HG02571 (cell line): Measurements from ENCODE around the gene LRTM1.

ENCODE experiments used
- ATAC-seq: cut with Tn5 transposase; IDR thresholded peaks from one replicate; pipeline ENCODE4 v1.9.1; 2021; ENCODE audit warnings: mild to moderate bottlenecking, moderate library complexity; ENCODE audit not compliant: unreplicated experiment

Gene LRTM1

GRCh38 chr3:54897028-54897711 lies 30.7 kb downstream of the LRTM1 start:
- no peak for ATAC-seq

DNA sequence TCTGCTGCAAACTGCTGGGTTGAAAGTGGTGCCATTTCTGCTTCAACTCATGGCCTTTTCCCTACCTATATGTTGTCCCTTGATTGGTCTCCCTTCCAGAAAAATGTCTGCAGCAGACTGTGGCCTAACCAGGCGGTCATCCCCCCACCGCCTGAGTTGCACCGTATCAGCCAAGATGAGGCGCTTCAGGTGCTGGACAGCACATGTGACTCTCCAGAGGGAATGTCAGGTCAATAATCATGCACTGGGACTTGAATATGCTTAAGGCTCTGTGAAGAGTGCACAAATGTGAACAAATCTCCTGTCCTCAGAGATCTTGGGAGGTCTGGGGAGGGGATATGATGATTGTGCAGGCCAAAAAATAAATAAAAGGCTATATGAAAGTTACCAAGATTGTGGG lies 32.2 kb downstream of the LRTM1 start:
- no peak for ATAC-seq

GRCh38 chr3:54892168-54892567 lies 35.7 kb downstream of the LRTM1 start:
- no peak for ATAC-seq

DNA sequence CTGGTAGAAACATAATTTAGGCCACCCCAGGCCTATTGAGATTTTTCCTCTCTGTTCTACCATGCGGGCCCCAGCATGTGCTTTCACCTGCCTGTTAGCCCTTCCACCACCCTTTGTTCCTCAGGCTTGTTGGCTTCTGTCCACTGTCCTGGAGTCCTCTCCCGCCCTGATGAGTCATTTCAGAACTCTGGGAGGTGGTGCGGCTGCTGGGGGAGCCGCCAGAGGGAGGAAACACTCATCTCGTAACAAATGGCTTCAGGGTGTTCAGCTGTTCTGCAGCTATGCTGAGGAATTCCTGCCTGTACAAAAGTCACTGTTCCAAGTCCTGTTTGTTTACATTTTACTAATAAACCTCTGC lies 36.3 kb downstream of the LRTM1 start:
- no peak for ATAC-seq

DNA sequence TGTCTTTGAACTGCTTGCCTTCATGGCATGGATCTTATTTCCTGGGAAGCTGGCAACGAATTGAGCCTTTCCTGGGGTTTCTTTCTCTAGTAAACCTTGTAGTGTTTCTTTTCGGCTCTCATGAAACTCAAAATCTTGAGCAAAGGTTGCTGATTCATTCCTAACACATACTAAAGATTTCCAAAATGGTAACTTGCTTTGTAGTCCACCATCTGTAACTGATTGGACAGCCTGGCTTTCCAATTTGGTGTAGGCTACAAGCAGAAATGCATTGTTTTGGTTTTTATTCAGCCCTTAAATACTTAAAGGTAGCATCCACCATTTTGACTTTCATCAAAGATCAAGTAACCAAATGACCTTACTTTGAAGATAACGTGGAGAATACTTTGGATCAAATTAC lies 38.1 kb downstream of the LRTM1 start:
- ATAC-seq = no peak

- ATAC-seq = no peak
These were observed 39.0 kb downstream of the LRTM1 start for GRCh38 chr3:54888873-54889272.

- ATAC-seq = no peak
These were observed 39.7 kb downstream of the LRTM1 start for GRCh38 chr3:54888162-54888561.

GRCh38 chr3:54882129-54882833 lies 45.6 kb downstream of the LRTM1 start:
- ATAC-seq = no peak

DNA sequence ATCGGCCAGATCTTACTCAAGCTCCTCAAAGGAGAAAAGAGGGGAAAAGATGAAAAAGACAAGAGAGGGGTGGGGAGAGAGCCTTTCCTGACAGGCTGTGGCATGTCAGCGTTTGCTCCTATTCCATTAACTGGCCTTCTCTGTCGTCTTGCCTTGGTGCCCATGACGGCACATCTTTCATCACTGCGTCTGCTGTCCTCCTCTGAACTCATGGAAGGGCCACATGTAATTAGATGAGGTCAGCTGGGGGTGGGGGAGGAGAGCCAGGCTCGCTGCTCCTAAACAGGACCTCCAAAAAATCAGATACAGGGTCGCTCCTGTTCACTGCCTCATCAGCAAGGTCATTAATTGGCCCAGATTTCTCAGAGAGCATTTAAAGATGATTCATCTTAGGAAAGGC lies 49.7 kb downstream of the LRTM1 start:
- ATAC-seq = no peak

- ATAC-seq = no peak
These were observed 50.1 kb downstream of the LRTM1 start for GRCh38 chr3:54877730-54878129.

GRCh38 chr3:54876694-54877093 lies 51.2 kb downstream of the LRTM1 start:
- no peak for ATAC-seq

- ATAC-seq = no peak
These were observed 52.1 kb downstream of the LRTM1 start for GRCh38 chr3:54875596-54876268.

DNA sequence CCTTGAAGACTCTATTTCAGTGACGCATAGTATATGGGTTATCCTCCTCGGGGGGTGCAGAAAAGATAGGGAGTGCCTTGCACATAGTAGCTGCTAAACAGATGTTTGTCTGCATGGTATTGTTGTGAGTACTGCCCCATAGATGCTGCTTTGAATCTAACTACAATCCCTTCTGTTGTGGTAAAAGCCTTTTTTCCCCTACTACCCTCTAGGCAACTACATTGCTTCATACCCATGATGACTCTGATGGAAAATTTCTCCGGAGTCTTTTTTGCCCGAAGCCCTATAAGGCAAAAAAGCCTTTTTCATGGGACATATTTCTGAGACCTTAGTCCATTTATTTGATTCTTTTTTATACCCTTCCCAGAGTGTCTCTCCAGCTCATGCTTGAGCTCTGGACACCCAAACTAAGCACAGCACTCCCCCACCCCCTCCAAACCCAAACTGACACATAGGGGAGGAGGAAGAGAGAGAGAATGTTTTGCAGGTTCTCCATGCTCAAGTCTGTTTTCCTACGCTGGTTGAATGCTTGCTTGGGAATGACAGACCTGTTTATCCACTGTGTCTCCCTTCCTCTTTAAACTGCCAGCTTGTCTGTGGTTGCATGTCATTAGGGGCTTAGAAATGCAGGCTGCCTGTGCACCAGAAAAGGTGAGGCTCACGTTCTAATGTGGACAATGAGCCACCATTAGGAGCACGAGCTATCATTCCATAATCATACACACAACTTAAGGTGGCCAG lies 52.9 kb downstream of the LRTM1 start:
- no peak for ATAC-seq

DNA sequence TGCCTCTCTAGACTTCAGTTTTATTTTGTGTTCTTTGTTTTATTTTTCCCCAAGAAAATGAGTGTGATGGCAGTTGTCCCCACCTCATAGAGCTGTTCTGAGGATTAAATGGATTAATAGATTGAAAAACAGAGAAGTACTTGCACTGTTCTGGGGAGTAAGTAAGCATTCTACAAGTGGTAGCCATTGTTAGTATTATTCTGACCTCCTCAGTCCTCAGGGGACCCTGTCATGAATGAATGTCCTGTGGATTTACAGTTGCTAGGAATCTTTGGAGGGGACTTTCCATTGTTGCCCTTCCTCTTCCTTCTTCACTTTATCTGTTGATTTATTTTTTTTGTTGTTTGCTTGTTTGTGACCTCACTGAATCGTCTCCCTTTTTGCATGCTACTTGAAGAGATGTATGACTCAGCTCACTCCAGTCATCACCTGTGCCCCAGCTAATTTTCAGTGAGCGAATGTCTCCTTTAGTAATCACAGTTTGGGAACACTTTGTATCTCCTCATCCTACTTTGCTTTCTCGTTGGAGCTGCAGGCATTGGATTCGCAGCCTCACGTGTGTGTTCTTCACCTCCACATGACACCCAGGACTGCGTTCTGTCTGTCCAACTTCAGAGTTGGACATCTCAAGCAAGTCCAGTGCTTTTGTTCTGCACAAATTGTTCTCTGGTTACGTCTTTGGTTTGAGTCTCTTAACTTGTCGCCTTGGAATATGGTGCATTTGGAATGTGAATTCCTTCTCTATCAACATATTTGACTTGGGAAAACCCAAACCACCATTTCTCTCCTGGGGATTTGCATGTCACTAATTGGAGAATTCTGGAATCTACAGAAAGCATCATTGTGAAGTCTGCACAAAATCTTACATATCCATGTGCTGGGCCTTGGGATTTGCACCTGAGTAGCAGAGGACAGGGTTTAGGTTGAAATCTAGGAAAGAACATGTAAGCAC lies 54.5 kb downstream of the LRTM1 start:
- no peak for ATAC-seq

- ATAC-seq = no peak
These were observed 56.0 kb downstream of the LRTM1 start for GRCh38 chr3:54871867-54872266.

GRCh38 chr3:54870423-54870822 lies 57.4 kb downstream of the LRTM1 start:
- no peak for ATAC-seq
